PC-3 (cell line): ENCODE data around the gene DLX5. TPM values are rescaled to one million over a fixed set of nuclear protein-coding genes. Genes with fewer than 3 reads are reported as not detected.

Source experiments
- ATAC-seq: fragments of 200-7000 bp; cut with Tn5 transposase; 2 replicates; pipeline ENCODE4 v1.9.1; 2020; ENCODE audit warnings: mild to moderate bottlenecking, moderate library complexity
- BruUV-seq: library from RNA; stranded (reverse); fragments of 400-500 nt; replicated peaks from 2 replicates; lab custom pipeline; 2021; lab: Mats Ljungman, UMichigan
- CTCF ChIA-PET: fragments of 300-600 bp; sonication (Branson Sonifier 250); formaldehyde crosslinking; loops from one replicate; lab custom pipeline; 2022; ENCODE audit warnings: antibody characterized with exemption; lab: Charles Lee
- POLR2A ChIA-PET: fragments of 300-600 bp; sonication (Branson Sonifier 250); formaldehyde crosslinking; loops from one replicate; lab custom pipeline; 2022; ENCODE audit warnings: antibody characterized with exemption; ENCODE audit not compliant: unreplicated experiment; lab: Charles Lee
- DNase-seq: peaks from one replicate; pipeline ENCODE4 v3.0.0-alpha.2; 2015
- H2AFZ ChIP-seq: fragments of 300-600 bp; sonication (generic); 2 replicates; pipeline ENCODE4 v1.6.0; 2016; ENCODE audit warnings: antibody characterized with exemption, low read length
- H3F3A ChIP-seq: fragments of 300-600 bp; sonication (generic); one replicate; pipeline ENCODE4 v1.6.0; 2017; ENCODE audit warnings: antibody characterized with exemption, low read length, control low read depth, mild to moderate bottlenecking; ENCODE audit not compliant: unreplicated experiment
- H3K27ac ChIP-seq: fragments of 300-600 bp; sonication (generic); 2 replicates; pipeline ENCODE4 v1.5.1; 2016; ENCODE audit warnings: mild to moderate bottlenecking, low read length
- H3K27me3 ChIP-seq: fragments of 300-600 bp; sonication (generic); 2 replicates; pipeline ENCODE4 v1.6.1; 2016; ENCODE audit warnings: low read length, mixed read lengths
- H3K36me3 ChIP-seq: fragments of 300-600 bp; sonication (generic); 2 replicates; pipeline ENCODE4 v1.6.1; 2016; ENCODE audit warnings: low read depth, mixed run types, low read length, mixed read lengths
- H3K4me1 ChIP-seq: fragments of 300-600 bp; sonication (generic); 2 replicates; pipeline ENCODE4 v1.5.1; 2016; ENCODE audit warnings: low read length; ENCODE audit not compliant: insufficient read depth
- H3K4me2 ChIP-seq: fragments of 300-600 bp; sonication (generic); 2 replicates; pipeline ENCODE4 v1.6.0; 2016; ENCODE audit warnings: low read length
- H3K4me3 ChIP-seq: fragments of 300-600 bp; sonication (generic); 2 replicates; pipeline ENCODE4 v1.5.1; 2016; ENCODE audit warnings: mild to moderate bottlenecking, low read length, mixed read lengths
- H3K79me2 ChIP-seq: fragments of 300-600 bp; sonication (generic); 2 replicates; pipeline ENCODE4 v1.6.1; 2017; ENCODE audit warnings: low read length, mixed read lengths
- H3K9ac ChIP-seq: fragments of 300-600 bp; sonication (generic); 2 replicates; pipeline ENCODE4 v1.6.0; 2016; ENCODE audit warnings: mild to moderate bottlenecking, low read length
- H3K9me2 ChIP-seq: fragments of 300-600 bp; sonication (generic); replicated peaks from 2 replicates; pipeline ENCODE4 v1.6.1; 2016; ENCODE audit warnings: mixed run types, low read length, mixed read lengths
- H3K9me3 ChIP-seq: fragments of 300-600 bp; sonication (generic); 2 replicates; pipeline ENCODE4 v1.6.1; 2016; ENCODE audit warnings: low read length, mixed read lengths
- H4K20me1 ChIP-seq: fragments of 300-600 bp; sonication (generic); 2 replicates; pipeline ENCODE4 v1.6.1; 2016; ENCODE audit warnings: low read length, mixed read lengths
- CTCF ChIP-seq: fragments of 300-600 bp; sonication (generic); conservative IDR thresholded peaks from 2 replicates; pipeline ENCODE4 v1.5.1; 2017; ENCODE audit warnings: antibody characterized with exemption, low read depth, mild to moderate bottlenecking, low read length
- EZH2 ChIP-seq: fragments of 300-600 bp; sonication (generic); IDR thresholded peaks from one replicate; pipeline ENCODE4 v1.6.1; 2017; ENCODE audit warnings: antibody characterized with exemption, mild to moderate bottlenecking, low read length; ENCODE audit not compliant: unreplicated experiment
- EZH2phosphoT487 ChIP-seq: fragments of 300-600 bp; sonication (generic); IDR thresholded peaks from 2 replicates; pipeline ENCODE4 v1.6.1; 2018; ENCODE audit warnings: mild to moderate bottlenecking, antibody characterized with exemption, low read length, borderline replicate concordance
- intact Hi-C: fragments of 100-400 bp; cut with micrococcal nuclease; formaldehyde crosslinking; loops from 2 replicates; pipeline ENCODE4 v1.9.0; 2023
- total RNA-seq: library from RNA; depleted of rRNA; stranded (reverse); fragments of >200 nt; gene quantifications from 2 replicates; pipeline ENCODE4 v1.2.3, GENCODE V29; 2014

The DLX5 gene
- total RNA-seq, 1 experiment from 2014 or later: 0.15 TPM

GRCh38 chr7:96989241-96989858, 35.3 kb downstream of the DLX5 start:
- POLR2A ChIA-PET: no interaction called here
- H3K4me2 ChIP-seq: no peak overlapping the region
- TF ChIP-seq EZH2phosphoT487 (no peak), CTCF (no peak), EZH2 (no peak)

GRCh38 chr7:96987719-96988118, 36.9 kb downstream of the DLX5 start:
- no peaks in the 10 kb centered on the region for H3K9me2 ChIP-seq
- ChIA-PET POLR2A (no interaction called here), CTCF (no interaction called here)
- H3K4me1 ChIP-seq: peaks cover 4% of the 10 kb centered on the region
- H3F3A ChIP-seq: no peaks in the 10 kb centered on the region
- H3K36me3 ChIP-seq: no peaks in the 10 kb centered on the region
- H3K4me2 ChIP-seq: no peak overlapping the region
- H3K4me3 ChIP-seq: no peak overlapping the region
- no peak overlapping the region for H2AFZ ChIP-seq
- peaks cover 4% of the 10 kb centered on the region; the same call in 1 of the 2 replicates for H3K27me3 ChIP-seq
- H4K20me1 ChIP-seq: no peaks in the 10 kb centered on the region
- no TSS peak for BruUV-seq
- TF ChIP-seq EZH2 (no peak), EZH2phosphoT487 (no peak), CTCF (no peak)
- H3K9me3 ChIP-seq: no peaks in the 10 kb centered on the region
- ATAC-seq (no peak), DNase-seq (no peak)
- H3K9ac ChIP-seq: no peak overlapping the region
- intact Hi-C loops: no loop called here
- H3K79me2 ChIP-seq: no peaks in the 10 kb centered on the region
- H3K27ac ChIP-seq: no peak overlapping the region

More at GRCh38 chr7:96989241-96989858, 35.3 kb downstream of the DLX5 start:
- Histone ChIP-seq H2AFZ (no peak overlapping the region), H3K27me3 (peaks cover 4% of the 10 kb centered on the region; the same call in 1 of the 2 replicates), H3K36me3 (no peaks in the 10 kb centered on the region), H4K20me1 (no peaks in the 10 kb centered on the region), H3K27ac (no peak overlapping the region), H3K9me3 (no peaks in the 10 kb centered on the region), H3K4me3 (no peak overlapping the region), H3K79me2 (no peaks in the 10 kb centered on the region), H3K9ac (no peak overlapping the region), H3K9me2 (no peaks in the 10 kb centered on the region), H3F3A (no peaks in the 10 kb centered on the region), H3K4me1 (no peaks in the 10 kb centered on the region)
- DNase-seq (no peak), ATAC-seq (no peak)
- intact Hi-C loops: no loop called here
- BruUV-seq: no TSS peak
- CTCF ChIA-PET: no interaction called here

- TF ChIP-seq EZH2 (no peak), EZH2phosphoT487 (no peak), CTCF (no peak)
- intact Hi-C loops: no loop called here
Measured at GRCh38 chr7:96986901-96987300, 37.7 kb downstream of the DLX5 start.

More at GRCh38 chr7:96986901-96987300, 37.7 kb downstream of the DLX5 start:
- Histone ChIP-seq H3K9me3 (no peaks in the 10 kb centered on the region), H3K4me2 (no peak overlapping the region), H3K27ac (no peak overlapping the region), H4K20me1 (no peaks in the 10 kb centered on the region), H2AFZ (no peak overlapping the region), H3K79me2 (no peaks in the 10 kb centered on the region), H3F3A (no peaks in the 10 kb centered on the region), H3K36me3 (no peaks in the 10 kb centered on the region), H3K27me3 (peaks cover 4% of the 10 kb centered on the region; the same call in 1 of the 2 replicates), H3K4me3 (no peak overlapping the region), H3K4me1 (peaks cover 8% of the 10 kb centered on the region), H3K9ac (no peak overlapping the region), H3K9me2 (no peaks in the 10 kb centered on the region)
- ATAC-seq (no peak), DNase-seq (no peak)
- BruUV-seq: no TSS peak
- POLR2A ChIA-PET: no interaction called here
- CTCF ChIA-PET: no interaction called here
